GM18867 (cell line): Measurements from ENCODE around the gene SSU72.
"Not testable (repeated sequence)": the region's sequence is repeated elsewhere in the genome, so short reads cannot be mapped to it uniquely, and the experiment has no call there.

Source experiments
- ATAC-seq: cut with Tn5 transposase; IDR thresholded peaks from one replicate; pipeline ENCODE4 v1.9.1; 2021; ENCODE audit warnings: mild to moderate bottlenecking, moderate library complexity; ENCODE audit not compliant: unreplicated experiment

The SSU72 gene

GRCh38 chr1:1596493-1597274 is 22.0 kb upstream of the SSU72 start:
- ATAC-seq = no peak

- not testable (repeated sequence) for ATAC-seq
Observed at GRCh38 chr1:1595341-1595740, 20.7 kb upstream of the SSU72 start.

DNA sequence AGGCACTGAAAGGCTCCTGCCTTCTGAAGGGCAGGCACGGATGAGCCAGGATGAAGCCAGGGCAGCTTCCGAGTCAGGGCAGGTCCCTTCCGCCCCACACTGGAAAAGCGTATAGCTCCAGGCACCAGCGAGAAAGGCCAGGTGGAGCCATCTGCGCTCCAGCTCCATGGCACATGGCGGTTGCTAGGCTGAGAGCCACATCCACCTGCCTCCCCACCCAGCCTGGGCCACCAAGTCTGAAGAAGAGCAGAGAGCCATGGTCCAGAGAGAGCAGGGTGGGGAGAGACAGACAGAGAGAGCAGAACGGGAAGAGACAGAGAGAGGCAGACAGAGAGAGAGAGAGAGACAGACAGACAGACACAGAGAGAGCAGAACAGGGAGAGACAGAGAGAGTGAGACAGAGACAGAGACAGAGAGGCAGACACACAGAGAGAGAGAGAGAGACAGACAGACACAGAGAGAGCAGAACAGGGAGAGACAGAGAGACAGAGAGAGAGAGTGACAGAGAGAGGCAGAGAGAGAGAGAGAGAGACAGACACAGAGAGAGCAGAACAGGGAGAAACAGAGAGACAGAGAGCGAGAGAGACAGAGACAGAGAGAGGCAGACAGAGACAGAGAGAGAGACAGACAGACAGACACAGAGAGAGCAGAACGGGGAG is 20.1 kb upstream of the SSU72 start:
- ATAC-seq = no peak

DNA sequence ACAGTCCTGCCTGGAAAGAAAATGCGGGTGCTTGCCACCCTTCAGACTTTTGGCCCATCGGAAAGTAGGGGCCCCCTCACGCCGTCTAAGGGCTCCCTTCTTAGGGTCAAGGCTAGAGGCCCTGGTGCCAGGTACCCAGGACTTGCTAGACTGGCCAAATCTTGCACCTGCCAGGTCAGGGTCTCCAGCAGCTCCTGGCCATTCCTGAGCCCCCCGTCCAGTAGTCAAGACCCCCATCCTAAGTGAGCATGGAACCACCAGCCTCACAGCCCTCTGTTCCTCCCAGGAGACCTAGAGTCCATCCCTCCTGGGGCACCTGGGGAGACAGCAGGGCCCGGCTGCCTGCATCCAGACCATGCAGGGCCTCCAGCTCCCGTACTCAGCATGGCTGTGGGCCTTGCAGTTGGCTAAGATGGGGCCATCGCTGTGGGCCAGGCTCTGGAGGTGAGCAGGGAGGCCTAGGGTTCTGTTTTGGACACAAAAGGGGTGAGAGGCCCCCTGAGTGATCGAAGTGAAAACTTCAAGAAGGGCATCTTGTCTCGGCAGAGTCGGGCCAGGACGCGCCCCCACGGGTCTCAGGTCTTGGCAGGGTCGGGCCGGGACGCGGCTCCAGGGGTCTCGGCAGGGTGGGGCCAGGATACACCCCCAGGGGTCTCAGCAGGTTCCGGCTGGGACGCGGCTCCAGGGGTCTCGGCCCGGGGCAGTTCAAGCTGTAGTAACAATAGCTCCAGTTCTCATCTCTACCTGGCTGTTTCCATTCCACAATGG is 19.4 kb upstream of the SSU72 start:
- ATAC-seq = no peak

DNA sequence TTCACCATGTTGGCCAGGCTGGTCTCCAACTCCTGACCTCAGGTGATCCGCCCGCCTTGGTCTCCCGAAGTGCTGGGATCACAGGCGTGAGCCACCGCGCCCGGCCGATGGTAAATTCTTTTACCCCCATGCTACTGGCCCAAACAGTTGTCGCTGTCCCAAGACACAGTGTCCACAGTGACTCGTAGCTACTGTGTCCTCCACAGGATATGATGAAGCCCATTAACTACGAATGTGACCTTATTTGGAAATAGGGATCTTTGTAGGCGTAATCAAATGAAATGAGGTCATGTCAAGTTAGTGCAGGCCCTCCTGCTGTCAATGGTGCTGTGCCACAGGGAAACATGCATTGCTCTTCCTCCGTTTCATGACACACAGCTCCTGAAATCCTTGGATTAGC is 16.8 kb upstream of the SSU72 start:
- ATAC-seq = no peak

- ATAC-seq = no peak
Observed at GRCh38 chr1:1583347-1584010, 8.8 kb upstream of the SSU72 start.

DNA sequence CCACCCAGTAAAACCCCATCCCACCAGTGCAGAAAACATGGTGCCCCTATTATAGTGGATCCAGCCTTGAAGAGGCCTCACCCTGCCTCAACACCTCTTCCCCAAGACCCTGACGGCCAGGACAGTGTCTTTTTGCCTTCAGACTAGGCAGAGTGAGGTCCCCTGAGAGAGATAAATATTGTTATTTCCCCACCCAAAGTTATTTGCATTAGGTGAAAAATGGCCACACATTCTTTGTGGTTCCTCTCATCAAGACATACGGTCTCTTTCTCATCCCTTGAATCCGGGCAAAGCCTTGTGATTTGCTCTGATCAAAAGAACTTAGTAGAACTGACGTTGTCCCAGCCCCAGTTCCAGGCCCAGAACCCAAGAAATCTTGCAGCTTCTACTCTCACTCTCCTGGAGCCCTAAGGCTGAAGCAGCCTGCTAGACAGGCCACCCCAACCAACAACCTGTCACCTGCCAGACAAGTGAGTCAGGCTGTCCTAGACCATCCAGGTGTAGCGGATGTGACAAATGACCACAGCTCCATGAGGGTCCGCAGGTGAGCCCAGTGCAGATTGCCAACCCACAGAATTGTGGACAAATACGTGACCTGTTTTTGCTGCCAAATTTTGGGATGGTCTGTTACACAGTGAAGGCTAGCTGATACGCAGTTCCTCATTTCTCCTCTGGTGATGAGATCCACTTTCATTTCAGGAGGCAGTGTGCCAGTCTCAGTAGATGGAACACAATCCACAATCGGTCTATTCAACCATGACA is 8.1 kb upstream of the SSU72 start:
- no peak for ATAC-seq

DNA sequence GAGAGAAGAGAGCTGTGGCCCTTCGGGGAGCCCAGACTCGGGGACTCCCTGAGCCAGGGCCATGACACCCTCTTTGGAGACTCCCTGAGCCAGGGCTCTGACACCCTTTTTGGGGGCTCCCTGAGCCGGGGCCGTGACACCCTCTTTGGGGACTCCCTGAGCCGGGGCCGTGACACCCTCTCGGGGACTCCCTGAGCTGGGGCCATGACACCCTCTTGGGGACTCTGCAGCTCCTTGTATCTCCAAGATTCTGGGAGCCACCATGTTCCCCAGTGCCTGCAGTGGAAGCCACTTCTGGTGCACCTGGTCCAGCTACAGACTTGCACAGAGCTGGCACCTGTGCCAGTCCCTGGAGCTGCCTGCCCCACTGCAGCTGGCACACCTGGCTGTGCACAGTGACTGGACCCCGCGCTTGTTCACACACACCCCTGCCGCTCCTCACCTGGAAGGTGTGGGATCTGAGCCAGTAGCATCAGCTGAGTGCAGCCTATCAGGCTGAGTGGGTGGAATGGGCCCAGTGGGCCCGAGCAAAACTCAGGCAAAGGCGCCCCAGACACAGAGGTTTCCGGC is 3.8 kb upstream of the SSU72 start:
- no peak for ATAC-seq

GRCh38 chr1:1577367-1578011 is 2.8 kb upstream of the SSU72 start:
- ATAC-seq = no peak

DNA sequence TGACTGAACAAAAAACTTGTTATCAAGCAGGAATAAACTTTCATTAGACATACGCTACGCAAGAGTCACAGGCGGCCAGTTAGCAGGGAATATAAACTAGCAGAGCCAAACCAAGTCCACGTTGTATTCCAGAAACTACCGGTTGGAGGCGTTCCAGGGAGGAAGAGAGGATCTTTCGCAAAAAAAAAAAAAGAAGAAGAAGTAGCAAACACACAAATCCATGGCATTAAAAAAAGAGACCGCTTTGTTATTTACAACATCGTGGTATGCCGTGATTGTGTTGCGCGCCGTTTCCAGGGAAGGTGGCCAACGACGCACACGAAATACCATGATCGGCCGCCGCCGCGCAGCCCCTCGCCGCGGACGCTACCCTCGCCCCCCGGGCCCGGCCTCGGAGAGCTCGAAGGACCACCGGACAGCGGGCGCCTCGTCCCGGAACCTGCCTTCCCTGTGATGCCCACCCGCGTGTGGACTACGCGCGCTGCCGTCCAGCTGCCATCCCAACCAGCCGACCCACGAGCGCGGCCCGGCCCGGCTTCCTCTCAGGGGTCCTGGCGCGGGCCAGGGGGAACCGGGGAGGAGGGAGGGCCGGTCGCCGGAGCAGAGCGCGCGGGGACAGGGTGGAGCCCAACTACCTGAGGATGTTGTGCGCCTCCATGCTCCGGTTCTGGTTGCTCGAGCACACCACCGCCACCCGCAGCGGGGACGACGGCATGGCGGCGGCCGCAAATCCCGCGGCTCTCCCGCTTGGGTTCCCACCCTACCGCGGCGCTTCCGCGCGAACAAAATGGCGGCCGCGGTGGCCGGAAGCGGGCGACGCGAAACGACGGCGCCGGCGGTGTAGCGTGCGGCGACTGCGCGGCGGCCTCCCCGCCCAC is 581 bp downstream of the SSU72 start:
- ATAC-seq = peak; percentile 69

DNA sequence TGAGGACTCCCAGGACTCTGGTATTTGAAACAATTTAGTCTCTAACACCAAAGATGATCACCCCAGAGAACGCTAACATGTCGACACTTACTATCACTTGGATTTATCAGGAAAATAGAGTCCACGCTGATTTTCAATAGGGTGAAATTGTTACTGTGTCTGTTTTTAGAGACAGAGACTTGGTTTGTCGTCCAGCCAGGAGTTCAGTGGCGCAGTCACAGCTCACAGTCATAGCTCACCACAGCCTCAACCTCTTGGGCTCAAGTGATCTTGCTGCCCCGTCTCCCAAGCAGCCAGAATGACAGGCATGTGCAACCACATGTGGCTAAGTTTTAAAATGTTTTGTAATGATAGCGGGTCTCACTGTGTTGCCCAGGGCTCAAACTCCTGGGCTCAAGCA is 5.3 kb downstream of the SSU72 start:
- no peak for ATAC-seq

DNA sequence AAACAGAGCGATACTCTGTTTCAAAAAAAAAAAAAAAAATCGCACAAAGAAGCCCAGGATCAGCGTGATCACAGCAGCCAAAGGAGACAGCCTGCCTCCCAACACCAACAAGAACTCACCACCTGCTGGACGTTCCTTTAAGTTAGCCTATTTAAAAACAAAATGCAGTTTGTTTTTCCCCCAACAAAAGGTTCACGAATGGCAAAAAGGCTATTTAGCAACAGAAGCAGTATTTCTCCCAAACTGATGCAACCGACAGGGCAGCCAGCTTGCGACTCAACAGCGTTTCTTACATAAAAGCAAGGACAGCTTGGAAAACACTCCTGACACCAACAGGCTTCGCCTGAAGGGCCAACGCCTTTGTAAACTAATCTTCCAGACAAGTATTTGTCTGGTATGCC is 6.8 kb downstream of the SSU72 start:
- ATAC-seq = no peak

- ATAC-seq = no peak
Observed at GRCh38 chr1:1567152-1567875, 7.3 kb downstream of the SSU72 start.

DNA sequence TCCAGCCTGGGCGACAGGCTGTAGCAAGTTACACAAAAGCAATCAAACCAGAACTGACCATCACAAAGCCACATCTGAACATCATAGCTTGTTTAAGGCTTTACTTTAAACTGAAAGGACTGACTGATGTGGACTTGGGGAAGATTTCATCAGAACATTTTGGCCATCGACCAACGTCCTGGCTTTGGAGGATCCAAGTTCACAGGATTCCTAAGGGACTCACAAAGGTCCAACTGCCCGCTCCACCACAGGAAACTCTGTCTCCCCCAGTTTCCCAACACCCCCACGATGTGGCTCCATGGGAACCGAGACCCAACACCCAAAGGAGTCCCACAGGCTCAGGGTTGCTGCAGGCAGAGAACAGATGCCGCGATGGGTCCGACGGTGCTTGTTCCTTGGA is 9.3 kb downstream of the SSU72 start:
- ATAC-seq = no peak

DNA sequence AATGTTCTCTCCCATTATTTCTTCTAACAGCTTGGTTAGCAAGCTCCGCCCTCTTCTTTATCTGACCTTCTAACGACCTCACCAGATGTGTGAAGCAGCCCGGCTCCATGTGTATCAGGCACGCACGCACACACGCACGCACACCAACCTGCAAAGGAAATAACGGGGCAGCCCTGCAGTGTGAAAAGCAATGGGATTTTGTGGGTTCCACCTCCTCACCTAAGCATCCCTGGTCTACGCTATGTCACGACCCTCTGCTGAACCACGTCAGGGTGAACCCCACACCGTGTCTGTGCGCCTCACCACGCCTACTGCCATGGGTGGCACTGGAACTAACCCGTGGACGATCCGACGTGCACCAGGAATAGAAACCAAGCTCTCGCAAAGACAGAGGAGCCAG is 10.4 kb downstream of the SSU72 start:
- ATAC-seq = no peak

- ATAC-seq = no peak
Observed at GRCh38 chr1:1563688-1564087, 11.0 kb downstream of the SSU72 start.

DNA sequence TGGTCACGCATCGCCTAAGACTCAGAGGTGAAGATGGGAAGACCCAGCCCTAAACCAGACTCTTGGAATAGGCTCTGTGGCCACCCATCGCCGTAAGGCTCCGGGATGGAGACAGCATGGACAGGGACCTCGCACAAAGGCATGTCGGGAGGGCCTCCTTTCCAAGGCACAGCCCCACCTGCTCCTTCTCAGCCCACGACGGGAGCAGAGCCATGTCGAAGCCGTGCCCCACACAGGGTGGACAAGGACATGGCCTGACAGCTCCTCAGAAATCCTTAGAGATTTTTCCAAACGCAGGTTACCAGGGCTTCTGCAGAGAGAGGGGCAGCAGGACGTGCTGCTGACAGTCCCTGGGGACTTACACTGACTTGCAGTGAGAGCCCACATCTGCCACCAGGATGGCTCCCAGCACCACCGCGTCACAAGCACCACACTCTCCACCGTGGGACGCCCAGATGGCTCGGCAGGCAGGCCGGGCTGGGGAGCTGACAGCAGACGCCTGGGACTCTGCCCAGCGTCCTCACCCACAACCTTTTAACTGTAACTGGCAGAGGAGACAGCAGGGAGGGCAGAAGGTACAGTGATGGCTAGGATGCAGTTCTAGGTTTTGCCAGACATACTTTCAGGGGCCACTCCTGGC is 12.0 kb downstream of the SSU72 start:
- no peak for ATAC-seq
